Activated CD4-positive, alpha-beta T cell treated with anti-CD3 and anti-CD28 coated beads, Interleukin-2, amount 50 U/mL, for 24 hours (primary cell): ENCODE data around the gene FGF1.

Experiments
- DNase-seq, 2 donors: peaks; one replicate each; pipeline ENCODE4 v3.0.0-alpha.2; 2020; ENCODE audit warnings: low read depth in 1 of 2, low spot score in 1 of 2

Gene FGF1

DNA sequence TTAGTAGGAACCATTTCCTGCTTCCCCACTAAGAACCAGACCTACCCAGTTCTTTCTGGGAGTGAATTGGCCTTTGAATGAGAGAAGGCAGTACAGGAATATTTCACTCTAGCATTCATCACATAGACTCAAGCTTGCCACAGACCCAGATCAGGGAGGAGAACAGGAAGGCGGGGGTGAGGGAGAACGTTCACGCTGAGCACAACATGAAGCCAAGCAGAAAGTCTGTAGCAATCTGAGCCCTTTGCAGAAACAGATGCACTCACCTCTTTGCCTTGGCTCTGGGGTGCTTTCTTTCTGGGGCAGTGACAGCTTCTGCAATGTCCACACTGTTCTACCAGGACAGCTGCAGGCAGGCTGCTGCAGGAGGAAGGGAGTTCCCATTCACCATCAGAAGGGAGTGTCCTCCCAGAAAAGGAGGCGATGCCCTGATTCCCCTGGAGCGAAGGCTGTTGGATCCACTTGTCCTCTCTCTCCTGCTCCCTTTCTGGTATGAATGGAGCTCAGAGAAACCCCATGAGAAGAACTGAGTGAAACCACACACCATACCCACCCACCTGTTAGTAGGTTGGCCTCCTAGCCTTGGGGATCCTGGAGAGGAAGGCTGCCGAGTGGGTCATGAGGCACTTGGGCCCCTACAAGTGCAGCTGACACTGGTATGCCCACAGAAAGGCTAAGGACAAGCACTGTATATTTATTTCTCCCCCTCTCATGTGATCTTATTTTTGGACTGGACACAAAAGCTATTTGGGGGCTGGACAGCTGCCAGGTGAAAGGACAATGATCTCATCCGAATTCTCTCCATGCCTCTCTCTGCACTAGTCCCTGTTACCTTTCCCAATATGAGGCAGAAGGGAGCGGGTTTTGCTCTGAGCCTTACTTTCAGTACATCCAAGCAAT lies 11.7 kb upstream of the FGF1 start:
- DNase-seq: no peak

DNA sequence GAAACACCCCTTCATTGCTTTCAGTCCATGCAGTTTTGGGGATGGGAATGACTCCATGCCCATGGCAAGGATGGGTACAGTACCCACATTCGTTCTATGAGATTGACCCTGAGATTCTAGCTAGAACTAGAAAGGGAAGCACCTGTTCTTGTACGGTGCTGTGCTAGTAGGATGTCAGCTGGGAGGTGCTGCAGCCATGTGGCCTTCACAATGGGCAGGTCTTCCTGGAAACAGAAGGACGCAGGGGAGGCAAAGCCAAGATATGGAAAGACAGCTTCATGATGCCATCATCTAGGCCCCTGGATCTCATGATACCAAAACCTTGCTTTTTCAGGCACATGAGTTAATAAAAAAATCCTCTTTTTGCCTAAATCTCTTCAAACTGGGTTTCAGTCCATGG lies 10.5 kb upstream of the FGF1 start:
- DNase-seq: no peak

DNA sequence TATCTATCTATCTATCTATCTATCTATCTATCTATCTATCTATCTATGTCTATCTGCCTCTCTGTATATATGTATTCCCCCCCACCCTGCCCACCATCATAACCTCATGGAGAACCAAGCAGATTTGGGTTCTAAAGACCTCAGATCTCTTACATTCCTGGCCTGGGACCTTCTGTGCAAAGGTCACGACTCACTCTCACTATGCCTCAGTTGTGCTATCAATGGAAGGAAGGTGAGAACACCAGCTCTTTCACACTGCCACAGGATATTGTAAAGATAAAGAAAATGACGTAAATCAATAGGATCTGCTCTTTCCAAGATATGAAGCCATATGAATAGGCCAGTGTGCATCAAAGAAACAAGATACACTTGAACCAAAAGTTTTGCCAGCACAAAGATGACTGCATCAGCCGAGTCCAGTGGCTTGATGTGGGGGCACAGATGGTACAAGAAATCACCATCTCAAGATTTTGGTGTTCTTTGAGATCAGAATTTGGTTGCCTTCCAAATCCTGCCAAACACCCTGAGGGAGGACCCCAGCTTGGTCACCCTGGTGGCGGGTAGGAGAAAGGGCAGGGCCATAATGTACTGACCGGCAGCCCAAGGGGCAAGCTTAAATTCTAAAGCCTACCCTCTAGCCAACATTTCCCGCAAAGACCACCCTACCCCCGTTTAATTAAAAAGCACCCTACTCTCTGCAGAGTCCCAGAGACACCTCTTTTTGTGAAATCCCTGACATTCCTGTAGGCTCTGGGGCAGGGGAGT lies 8.4 kb upstream of the FGF1 start:
- no peak for DNase-seq

DNA sequence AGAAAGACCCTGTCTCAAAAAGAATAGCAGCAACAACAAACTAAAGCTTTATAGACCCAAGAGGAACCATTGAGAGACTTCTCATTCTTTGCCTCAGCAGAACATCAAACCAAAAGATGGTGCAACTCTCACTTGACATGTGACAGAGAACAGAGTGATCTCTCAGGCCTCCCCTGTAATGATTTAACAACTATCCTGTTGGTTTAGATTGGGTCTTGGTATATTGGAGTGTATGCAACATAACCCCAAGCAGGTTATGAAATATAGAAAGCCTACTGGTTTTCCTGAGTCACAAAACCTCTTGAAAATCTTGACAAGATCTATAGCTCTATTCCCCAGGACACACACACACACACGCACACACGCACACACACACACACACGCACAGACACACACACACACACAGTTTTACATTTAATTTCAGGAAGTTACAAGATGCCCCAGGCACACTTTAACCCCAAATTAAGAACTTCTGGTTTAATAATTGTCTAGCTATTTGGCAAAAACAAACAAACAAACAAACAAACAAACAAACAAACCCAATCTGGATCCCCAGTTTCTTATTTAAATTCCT lies 6.5 kb upstream of the FGF1 start:
- no peak for DNase-seq

DNA sequence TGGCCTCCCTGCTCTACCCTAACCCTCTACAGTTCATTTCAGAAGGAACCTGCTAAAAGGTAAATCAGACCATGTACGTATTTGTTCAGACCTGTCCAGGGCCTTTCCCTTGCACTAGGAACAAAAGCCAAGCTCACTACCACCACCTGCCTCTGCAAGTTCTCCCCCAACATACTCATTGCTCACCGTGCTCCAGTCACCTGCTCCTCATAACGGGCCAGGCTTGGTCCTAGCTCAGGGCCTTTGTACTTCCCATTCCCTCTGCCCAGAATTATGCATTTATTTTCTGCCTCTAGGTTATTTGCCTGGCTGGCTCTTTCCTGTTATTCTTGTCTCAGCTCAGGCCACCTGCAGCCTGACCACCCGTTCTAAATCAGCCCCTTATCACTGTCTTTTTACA lies 4.8 kb upstream of the FGF1 start:
- DNase-seq: no peak

DNA sequence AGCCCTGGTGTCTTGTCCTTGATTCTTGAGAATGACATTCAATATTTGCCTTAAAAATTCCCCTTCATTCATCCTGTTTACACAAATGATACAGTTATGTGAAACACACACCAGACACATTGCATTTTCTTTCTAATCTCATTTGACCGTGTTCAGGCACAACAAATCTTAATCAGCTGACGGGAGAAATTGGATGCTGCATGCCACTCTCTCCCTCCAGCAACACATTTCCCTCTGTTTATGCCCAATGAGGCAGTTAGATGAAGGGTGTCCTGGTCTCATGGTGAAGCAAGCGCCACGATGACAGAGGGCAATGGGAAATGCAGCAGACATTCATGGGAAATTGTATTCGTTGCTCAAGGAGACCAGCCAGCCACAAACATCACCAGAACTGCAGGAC lies 3.2 kb upstream of the FGF1 start:
- no peak for DNase-seq

DNA sequence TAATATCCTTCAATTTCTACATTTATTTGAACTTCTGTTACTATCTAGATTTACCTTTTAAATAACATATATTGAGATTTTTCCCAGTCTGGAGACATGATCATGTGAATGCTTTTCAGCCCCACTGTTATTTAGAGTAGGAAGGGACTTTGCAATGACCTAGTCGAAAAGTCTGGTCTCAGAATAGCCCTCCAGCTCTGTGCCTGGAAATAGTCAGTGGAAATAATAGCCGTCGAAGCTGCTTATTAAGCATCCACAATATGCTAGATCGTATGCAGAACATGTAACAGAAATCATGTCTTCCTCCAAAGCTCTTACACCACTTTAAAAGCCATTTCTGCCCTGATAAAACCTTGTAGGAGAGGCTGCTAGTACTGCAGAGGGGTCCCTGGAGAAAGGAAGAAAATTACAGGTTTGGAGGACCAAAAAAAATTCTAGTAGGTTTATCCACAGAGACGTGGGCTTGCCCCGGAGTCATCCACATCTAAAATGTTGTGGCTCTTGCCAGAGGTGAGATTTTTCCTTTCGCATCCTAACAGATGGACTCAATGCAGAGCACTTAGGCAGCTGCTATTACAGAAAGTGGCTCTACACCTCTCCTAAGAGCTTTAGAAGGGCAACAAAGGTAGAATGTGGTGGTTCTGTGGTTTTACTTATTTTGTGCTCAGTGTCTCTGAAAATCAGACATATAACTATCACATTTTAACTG lies 2.5 kb upstream of the FGF1 start:
- no peak for DNase-seq

DNA sequence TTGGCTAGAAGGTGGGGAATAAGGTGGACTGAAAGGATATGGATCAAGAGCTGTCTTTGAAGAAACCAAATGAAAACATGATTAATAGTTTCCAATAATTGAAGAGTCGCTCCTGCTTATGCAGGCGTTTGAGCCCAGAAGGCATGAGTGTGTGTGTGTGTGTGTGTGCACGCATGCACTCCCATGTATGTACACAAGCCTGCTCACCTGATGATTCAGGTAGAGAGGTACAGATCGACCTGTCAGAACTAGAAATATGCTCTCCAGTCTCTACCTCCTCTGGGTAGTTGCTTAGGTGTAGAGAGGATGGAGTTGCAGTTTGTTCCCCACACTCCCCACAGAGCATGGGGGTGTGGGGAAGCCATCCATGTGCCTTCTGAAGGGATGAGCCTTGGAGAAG lies 1.1 kb upstream of the FGF1 start:
- no peak for DNase-seq

DNA sequence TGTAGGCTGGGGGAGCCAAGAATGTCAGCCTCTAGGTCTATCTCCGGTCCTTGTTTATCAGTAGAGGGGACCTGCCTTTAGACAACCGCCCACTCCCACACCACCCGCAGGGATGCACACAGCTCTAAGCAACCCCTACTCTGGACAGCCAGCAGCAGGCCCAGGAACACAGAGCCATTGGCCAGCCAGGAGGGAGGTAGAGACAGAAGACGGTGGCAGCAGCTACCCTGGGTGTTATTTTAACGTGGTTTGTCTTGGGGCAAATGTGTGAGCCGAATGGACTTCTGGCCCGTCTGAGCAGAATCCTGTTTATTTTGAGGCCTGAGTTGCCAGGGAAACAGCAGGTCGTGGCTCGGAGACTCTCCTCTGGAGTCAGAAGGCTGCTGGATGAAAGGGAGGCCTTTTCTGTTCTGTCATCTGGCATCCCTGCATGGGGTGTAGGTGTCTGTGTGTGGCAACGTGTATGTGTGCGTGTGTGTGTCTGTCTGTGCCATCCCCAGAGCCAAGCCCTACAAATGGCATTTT lies 382 bp upstream of the FGF1 start:
- DNase-seq: no peak

DNA sequence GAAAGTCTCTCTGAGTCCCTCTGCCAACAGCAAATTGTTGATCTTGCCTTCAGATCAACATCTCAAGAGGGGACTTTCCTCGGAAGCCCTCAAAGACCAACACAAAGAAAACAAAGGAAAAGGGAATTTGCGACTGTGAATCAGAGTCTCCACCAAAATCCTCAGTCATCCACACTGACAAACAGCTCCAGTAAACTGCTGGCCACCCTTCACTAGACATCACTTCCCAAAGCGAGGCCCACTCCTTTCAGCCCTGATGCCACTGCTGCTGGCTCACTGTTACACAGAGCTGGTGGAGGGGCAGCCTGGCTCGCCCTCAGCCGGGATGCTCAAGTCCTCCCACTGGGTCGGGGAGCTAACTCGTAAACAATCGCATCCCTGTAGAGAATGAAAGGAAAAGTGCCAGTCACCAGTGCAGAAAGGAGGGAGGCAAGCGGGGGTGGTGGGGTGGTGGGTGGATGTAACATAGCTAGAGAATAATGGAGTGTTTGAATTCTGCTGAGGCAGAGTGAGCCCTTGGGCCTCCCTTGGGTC lies 1.3 kb downstream of the FGF1 start:
- DNase-seq: no peak

DNA sequence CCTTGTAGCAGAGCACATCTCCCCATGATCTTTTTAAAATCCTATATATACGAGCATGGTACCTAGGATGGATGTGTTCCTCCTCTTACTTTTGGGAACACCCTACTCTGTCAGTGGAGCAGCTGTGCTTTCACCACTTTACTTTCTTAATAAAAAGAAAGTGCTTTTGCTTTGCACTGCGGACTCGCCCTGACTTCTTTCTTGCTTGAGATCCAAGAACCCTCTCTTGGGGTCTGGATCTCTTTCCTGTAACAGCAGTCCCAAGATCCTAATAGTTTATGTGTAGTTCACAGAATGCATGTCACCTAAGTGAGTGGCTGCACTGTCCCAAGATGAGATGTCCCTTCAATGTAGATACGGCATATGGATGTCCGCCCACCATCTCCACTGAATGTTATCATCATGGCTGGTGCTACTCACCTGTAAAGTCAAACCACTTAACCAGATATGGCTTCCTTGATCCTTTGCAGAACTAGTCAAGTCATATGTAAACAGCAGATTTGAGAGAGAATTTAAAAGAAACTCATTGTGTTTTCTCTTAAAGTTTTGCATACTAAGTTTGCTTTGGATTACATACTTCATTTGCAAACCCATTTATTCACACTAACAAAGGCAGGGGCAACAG lies 1.9 kb downstream of the FGF1 start:
- DNase-seq: no peak

DNA sequence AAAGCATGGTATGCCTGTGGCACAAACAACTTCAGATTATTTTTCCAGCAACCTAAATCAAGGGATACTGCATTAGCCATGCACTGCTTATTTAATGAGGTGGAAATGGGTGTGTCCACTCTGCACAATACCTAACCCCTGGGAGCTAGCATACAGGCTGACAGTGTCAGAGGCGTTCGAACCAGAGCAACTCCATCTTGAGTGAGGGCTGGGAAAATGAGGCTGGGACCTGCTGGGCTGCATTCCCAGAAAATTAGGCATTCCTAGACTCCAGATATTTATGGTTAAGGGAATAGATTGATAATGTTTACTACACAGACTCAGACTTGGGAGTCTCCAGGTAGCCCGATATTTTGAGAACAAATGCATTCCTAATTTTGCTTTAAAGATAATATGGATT lies 2.8 kb downstream of the FGF1 start:
- DNase-seq: no peak

DNA sequence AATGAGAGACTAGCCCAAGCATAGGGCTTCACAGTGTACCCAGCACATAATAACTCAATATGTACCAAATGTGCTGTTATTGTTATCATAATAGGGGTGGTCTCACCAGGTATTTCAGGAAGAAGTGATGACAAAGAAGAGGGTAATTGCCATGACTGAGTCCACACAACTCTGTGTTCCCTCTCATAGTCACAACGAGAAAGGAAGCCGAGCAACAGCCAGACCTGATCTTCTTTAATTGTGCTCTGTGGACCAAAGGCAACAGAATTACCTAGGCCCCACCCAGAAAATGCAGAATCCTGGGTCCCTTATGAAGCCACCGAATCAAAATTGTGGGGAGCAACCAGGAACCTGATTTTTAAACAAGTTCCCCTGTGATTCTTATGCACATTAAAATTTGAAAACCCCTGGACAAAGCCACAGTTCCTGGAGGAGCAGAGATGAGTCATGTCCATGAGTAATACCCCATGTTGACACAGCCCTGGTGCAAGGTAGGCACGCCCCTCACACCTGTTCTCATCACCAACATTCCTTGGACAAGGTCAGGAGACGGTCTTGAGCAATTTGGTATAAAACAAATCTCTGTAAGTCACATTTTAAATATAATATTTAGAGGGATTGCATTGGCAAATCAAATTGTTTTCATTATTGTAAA lies 5.2 kb downstream of the FGF1 start:
- no peak for DNase-seq

DNA sequence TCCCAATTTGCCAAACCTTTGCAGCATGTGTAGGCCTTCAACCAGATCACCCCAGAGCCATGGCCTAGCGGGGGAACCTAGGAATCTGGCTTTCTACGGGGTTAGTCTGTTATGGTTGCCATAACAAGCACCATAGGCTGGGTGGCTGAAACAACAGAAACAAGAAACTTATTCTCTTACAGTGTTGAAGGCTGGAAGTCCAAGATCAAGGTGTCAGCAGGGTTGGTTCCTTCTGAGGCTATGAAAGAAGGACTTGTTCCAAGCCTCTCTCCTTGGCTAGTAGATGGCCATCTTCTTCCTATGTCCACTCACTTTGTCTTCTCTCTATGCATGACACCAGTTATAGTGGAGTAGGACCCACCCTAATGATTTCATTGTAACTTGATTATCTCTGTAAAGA lies 6.1 kb downstream of the FGF1 start:
- no peak for DNase-seq

DNA sequence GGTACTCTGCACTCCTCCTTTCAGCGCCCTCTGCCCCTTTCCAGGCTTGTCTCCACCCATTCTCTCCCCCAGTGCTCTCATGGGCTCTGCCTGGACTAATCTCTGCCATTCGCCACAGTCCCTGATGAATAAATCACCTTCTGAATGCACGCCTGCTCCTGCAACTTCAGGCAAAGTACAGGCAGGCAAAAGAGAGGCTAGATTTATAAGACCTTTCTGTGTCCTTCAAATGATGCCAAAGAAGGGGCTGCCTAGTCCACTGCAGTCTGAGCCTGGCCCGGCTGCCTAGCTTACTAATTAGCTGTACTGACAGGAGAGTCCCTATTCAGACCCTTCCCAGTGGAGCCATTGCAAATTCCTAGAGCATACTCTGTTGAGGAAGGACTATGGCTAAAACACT lies 7.4 kb downstream of the FGF1 start:
- DNase-seq: no peak

DNA sequence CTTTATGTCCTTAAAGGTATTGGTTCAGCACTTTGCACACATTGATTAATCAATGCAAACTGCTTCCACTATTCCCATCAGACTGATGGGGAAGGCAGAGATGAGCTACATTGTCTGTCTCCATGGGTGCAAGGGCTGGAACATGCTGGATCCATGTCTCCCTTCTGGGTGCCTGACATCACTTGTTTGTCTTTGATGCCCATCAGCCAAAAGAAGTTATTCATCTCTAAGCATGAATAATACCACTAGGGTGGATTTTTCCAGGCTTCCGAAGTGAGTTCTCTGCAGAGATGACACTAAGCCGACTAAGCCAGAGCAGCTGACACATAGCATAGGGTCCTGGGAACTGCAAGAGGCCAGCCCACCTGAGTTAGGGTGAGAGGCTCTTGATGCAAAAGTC lies 8.7 kb downstream of the FGF1 start:
- no peak for DNase-seq

DNA sequence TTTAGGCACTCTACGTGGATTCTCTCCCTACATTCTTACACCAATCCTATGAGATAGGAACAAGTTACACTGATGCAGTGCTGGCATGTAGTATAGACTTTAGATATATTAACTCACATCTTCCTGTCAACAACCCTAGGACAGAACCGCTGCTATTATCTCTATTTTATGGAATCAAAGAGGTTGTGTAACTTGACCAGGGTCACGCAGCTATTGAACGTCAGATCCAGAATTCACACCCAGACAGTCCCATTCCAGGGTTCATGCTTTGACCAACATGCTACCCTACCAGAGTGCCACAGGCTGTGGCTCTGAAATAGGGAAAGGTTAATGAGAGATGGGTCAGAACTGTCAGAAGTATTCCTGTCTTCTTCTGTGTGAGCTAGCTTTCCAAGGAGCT lies 9.6 kb downstream of the FGF1 start:
- no peak for DNase-seq

DNA sequence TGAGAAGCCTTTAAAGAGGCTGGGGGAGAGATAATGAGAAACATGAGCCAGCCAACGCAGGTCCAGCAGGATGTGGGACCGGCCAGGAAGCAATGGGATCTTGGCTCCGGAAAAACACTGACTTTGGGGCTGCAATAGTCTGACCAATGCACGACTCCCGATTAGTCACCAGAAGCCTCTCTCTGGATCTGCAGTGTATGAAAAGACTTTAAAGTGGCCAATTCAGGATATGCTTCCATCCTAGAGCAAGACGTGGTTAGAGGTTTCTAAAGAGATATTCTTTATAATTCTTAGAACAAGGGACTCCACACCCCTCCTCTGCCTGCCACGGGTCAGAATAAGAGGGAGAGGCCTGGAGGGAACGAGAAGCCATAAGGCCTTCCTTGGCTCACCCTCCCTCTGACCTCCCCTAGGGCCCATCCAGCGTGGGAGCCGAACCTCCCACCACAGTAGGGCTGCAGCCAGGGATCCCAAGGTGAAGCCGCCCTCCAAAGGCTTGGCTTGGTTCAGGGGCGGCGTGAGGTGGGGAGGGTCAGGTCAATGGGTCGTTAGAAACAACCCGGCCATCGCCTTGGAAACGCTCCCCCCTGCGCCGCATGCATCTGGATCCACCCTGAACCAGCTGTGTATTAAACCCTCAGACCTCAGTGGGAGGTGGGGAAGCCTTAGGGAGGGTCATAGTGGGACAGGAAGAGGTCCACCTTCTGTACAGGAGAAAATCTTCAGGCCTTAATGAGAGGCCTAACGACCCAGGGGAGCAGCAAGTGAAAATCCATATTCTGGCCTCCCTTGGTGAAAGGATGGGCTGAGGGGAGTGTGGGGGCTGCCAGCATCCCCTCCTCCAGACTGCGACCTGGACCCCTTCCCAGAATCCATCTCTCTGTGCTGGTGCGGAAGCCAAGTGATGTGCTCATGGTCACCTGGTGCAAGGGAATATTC lies 11.1 kb downstream of the FGF1 start:
- no peak for DNase-seq

DNA sequence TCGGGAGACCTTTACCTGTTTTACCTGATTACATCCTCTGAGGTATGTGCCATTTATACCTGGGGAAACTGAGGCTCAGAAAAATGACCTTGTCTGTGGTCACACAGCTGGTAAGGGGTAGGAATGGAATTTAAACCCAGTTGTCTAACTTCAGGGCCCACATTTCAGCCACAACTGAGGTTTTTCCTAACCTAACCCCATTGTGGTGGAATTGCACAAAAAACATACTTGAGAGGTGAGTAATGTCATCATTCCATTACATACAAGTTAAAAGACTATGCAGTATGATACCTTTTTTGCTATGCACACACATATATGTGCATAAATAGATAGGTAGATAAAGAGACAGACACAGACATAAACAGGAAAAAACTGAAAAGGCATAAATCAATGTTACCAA lies 14.1 kb downstream of the FGF1 start:
- no peak for DNase-seq
